Glomerular visceral epithelial cell (primary cell): Measurements from ENCODE around the gene TEDC2.

Experiments
- DNase-seq: peaks from one replicate; pipeline ENCODE4 v3.0.0-alpha.2; 2016; ENCODE audit errors: extremely low spot score

The TEDC2 gene

DNA sequence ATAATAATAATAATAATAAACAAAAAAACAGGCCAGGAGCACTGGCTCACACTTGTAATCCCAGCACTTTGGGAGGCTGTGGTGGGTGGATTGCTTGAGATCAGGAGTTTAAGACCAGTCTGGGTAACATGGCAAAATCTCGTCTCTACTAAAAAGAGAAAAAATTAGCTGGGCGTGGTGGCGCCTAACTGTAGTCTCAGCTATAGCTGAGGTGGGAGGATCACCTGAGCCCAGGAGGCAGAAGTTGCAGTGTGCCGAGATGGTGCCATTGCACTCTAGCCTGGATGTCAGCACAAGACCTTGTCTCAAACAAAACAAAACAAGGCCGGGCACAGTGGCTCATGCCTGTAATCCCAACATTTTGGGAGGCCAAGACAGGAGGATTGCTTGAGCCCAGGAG lies 35.1 kb downstream of the TEDC2 start:
- DNase-seq, result no peak

DNA sequence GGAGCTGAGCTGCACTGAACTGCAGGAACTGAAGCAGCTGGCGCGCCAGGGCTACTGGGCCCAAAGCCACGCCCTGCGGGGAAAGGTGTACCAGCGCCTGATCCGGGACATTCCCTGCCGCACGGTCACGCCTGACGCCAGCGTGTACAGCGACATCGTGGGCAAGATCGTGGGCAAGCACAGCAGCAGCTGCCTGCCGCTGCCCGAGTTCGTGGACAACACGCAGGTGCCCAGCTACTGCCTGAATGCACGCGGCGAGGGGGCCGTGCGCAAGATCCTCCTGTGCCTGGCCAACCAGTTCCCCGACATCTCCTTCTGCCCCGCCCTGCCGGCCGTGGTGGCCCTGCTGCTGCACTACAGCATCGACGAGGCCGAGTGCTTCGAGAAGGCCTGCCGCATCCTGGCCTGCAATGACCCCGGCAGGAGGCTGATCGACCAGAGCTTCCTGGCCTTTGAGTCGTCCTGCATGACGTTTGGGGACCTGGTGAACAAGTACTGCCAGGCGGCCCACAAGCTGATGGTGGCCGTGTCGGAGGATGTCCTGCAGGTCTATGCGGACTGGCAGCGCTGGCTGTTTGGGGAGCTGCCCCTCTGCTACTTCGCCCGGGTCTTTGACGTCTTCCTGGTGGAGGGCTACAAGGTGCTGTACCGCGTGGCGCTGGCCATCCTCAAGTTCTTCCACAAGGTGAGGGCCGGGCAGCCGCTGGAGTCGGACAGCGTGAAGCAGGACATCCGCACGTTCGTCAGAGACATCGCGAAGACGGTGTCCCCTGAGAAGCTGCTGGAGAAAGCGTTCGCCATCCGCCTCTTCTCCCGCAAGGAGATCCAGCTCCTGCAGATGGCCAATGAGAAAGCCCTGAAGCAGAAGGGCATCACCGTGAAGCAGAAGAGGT lies 36.6 kb downstream of the TEDC2 start:
- no peak for DNase-seq

DNA sequence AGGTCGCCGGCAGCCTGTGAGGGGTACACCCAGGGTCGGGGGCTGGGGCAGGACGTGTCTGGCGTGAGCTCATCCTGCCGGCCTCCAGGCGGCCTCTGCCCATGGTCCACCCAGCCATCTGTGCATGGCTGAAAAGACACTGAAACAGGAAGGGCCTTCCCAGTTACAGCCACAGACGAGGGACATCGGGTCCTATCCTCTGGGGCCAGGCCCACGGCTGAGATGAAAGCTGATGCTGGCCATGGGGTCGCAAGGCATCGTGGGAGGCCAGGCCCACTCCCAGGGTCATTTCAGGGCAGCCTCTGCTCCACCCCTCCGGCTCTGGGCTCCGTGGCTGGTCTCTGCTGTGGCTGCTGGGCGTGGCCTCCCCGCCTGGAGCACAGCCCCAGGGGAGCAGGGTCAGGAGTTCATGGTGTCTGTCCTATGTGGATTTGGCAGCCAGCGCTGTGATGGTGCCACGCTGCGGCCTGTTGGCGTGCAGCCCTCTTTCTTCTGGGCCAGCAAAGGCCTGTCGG lies 37.3 kb downstream of the TEDC2 start:
- DNase-seq, result no peak

DNA sequence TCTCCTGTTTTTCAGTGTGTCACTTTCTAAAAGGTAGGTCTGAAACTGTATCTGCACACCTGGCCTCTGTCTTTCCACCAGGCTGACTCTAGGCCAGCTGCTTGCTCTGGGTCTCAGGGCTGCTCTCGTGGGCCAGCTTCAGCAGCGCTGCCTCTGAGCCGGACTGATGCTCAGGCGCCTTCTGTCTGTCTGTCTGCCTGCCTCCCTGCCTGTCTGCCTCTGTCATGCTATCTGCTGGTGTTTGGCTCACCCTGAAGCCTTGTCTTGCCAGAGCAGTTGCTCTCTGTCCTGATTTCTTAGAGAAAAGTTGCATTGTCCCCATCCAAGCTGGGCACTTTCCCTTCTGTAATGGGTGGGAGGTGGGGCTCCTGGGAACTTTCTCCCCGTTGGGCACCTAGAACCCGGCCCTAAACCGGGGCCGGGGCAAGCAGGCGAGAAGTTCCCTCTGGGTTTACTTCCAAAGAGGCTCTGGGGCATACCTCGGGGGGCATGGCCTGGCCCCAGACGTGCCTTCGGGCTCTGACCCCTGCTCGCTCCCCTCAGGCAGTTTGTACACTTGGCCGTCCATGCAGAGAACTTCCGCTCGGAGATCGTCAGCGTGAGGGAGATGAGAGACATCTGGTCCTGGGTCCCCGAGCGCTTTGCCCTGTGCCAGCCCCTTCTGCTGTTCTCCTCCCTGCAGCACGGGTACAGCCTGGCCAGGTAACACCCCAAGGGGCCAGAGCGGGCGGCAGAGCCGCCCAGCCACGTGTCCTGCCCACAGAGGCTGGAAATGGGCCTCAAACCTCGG lies 38.0 kb downstream of the TEDC2 start:
- no peak for DNase-seq

DNA sequence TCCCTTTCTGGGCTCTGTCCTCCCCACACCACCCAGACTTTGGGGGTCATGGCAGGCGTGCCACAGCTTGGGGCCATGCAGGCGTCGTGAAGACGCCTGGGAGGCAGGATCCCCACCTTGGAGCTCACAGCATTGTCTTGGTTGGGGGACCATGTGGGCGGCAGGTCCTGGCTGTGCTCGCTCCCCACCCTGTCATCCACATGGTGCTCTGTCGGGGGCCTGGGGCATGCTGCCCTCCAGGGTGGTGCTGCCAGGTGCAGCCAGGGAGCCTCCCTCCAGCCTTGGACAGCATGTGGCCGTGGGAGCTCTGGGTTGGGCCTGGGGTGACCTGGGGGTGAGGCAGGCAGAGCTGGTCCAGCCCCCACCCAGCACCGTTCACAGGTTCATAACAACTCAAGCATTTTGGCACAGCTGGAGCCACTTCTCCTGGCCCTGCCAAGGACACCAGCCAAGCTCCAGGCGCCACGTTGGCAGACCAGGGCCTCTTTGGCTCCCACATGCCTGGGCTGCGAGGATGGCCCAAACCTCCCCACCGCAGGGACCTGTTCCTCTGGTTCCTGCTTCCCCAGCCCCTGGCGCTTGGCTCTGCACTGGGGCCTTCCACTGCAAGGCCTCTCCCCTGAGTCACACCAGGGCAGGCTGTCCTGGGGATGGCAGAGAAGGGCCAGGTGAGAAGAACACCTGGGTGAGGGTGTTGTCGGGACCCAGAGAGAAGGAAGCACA lies 38.8 kb downstream of the TEDC2 start:
- no peak for DNase-seq

DNA sequence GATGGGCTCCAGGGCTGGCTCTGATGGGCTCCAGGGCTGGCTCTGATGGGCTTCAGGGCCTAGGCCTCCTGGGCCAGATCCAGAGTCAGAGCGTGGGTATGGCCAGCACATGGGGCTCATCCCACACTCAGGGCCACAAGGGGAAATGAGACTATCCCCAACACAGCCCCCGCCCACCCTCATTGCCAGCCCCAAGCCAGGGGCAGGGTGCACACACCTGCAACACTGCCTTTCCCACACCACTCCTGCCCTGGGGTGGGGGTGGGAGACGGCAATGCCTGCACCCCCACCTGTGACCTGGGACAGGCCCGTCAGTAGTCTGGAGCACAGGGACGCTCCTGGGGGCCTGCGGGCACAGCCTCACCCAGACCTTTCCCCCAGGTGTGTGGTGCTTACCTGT lies 39.5 kb downstream of the TEDC2 start:
- no peak for DNase-seq

DNA sequence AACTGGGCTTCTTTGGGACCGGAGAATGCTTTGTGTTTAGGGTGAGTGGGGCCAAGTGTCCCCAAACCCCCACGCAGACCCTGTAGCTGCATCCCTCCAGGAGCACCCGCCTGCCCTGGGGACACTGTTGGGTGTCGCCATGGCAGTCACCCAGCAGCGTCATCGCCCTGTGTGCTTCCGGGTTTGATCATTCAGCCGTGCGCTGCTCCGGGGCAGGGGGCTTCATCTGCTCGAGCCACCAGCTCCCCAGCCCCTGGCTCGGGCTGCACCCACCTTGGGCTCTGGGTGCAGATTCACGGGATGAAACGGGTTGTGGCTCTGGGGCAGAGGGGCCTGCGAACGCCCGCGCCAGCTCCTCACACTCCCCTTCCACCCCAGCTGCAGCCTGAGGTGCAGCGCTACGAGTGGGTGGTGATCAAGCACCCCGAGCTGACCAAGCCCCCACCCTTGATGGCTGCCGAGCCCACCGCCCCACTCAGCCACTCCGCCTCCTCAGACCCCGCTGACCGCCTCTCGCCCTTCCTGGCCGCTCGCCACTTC lies 40.1 kb downstream of the TEDC2 start:
- no peak for DNase-seq

DNA sequence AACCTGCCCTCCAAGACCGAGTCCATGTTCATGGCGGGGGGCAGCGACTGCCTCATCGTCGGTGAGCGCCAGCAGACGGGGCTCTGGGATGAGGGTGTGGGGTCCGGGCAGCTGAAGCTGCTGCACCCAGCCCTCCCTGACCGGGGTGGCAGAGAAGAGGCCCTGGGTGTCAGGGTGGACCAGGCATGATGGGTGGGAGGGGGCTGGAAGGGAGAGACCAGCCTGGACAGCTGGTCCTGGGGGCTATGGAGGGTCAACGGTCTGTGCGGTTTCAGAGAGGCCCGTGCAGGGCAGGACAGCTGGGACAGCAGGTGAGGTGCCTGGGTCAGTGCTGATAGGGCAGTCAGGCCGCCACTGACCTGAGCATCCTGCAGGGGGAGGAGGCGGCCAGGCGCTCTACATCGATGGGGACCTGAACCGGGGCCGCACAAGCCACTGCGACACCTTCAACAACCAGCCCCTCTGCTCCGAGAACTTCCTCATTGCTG lies 40.6 kb downstream of the TEDC2 start:
- no peak for DNase-seq

DNA sequence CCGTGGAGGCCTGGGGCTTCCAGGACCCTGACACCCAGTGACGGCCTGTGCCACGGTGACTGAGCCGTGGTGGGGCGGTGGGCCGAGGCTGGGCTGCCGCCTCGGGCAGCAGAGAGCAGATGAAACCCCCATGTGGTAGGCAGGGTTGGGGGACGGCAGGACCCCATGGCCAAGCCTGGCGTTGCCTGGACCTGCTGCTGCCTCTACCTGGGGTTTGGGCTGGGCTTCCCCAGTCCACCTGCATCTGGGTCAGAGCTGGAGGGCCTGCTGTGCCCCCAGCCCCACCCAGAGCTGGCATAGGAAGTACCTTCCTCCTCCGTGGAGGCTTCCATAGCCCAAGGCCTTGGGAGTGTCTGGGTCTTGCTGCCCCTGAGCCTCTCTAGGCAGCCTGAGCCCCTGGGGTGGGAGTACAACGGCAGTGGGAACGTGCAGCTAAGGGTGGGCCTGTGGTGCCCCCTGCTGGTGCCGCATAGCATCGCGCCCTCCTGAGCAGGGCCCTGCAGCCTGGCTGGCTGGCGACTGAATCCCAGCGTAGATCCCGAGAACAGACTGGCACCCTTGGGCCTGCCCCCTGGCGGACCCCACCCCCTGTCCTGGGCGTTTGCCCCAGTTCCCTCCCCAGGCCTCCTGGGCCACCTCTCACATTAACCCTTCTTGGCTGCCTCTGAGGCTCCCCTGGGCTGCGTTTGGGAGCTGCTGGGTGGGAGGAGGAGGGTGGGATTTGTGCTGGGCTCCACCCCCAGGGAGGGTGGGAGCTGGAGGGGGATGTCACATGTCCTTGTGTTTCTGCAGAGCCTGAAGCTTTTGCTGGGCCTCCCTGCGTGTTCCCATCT lies 41.2 kb downstream of the TEDC2 start:
- DNase-seq, result peak; percentile 83

DNA sequence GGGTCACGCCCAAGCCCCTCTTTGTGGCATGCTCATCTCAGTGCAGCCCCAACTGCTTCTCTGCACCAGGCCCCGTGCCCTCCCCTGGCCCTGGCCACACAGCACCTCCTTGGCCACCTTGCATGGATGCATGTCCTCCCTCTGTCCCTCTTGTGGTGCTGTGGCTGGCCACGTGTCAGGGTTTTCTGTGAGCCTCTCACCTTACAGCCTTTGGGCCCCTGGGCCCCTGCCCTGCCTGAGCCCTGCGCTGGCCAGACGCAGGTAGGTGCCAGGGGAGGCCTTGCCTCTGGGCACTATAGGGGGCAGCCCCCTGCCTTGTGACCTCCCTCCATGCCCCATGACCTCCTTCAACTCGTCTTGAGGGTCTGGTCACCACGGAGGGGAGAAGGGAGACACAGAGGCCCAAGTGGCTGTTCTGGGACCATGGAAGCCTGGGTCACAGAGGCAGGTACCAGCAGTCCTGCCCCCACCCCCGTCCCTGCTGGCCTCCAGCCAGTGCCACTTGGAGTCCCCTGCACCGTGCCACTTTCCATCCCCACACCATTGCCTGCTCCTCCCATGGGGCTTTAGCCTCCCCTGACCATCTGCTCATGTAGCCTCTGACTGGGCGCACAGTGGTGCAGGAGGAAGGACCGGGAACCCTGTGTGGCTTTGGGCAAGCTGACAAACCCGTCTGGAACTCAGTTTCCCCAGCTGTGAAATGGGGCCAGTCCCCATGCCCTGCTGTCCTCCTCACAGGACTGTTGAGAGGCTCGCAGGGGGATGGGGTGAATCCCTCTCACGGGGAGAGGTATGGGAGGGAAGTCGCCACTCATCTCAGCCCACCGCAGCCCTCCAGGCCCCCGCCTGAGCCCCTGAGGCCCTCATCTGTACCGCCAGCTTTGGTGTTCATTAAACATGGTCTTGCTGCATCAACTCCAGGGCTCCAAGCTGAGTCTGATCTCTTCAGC lies 42.3 kb downstream of the TEDC2 start:
- no peak for DNase-seq

DNA sequence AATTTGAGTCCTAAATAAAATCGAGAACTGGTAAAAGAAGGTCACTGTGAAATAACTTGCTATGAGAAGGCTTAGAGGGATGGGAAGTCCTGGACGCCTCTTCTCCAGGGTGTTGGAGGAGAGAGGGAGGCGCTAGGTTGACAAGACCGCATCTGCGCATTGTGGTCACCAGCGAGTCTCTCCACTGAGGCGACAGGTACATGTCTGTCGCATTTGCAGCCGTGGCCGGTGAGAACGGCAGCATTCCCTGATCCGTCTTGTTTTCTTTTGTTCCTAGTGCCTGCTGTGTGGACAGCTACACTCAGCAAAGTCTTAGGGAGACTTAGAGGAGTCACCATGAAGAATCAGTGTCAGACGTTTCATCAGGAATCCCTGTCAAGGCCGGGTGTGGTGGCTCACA lies 45.8 kb downstream of the TEDC2 start:
- DNase-seq, result no peak

DNA sequence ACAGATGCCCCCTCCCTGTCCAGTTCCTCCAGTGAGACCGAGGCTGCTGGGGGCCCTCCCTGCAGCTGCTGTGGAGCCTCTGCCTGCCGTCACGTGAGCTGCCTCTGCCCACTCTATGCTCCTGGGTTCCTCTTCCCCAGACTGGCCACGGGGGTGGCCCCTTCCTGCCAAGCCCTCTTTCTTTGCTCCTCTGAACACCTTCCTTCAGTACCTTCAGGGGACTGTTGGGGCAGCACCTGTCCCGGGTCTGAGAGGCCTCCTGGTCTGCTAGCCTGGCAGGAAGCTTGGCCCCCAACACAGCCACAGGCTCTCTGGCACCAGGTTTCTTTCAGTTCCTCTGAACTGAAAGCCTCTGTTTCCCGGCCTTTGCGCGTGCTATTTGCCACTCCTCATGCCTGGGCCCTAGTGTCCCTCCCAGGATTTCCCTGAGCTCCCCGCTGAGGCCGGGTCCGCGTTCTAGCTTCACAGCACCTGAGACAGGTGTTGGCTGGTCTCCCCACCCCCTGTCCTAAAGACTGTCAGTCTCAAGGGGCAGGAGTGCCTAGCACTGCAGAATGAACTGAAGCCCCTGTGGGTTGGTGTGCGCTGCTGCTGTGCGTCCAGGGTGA lies 47.2 kb downstream of the TEDC2 start:
- DNase-seq, result no peak

DNA sequence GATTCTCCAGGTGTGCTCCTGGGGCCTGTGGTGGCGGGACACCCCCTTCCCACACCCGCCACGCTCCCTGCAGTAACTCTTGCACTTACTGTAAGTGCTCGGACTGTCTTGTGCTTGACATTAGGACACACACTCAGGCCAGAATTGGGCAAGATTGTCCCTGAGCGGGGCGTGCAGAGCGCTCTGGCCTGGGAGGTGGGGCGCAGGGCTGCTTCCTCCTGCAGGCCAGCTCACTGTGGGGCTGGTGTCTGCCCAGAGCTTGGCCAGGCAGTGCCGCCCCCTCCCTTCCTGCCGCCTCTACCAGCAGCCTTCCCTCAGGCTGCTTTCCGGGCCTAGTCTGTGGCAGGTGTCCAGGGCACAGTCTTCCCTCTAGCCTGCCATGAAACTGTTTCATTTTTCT lies 47.8 kb downstream of the TEDC2 start:
- DNase-seq, result no peak

DNA sequence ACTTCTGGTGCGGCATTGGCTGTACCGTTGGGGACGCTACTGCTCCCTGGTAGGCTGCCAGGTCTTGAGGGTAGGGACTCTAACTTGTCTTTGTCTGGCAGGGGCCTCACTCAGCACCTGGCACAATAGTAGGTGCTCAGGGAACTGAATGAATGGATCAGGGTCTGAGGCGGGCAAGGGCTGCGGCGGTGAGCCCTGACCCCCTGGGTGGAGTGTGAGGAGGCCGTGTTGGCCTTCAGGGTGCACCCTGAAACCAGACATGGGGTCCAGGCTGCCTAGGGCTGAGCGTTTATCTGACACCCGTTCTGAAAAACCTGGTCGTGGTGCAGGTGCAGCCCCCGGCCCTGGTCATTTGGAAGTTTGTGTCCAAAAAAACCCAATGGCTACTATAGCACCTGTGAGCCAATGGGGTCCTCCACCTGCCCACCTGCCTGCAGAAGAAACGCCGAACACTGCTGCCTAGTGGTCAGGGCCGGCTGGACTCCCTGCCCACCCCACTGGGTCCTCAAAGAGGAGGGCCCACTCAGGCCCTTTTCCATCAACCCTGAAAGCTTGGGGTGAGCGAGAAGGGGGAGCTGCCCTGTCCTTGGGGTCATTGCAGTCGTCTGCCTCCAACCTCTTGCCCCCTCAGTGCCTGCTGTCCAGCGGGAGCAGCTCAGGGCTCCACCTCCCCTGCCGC lies 49.0 kb downstream of the TEDC2 start:
- DNase-seq, result no peak

DNA sequence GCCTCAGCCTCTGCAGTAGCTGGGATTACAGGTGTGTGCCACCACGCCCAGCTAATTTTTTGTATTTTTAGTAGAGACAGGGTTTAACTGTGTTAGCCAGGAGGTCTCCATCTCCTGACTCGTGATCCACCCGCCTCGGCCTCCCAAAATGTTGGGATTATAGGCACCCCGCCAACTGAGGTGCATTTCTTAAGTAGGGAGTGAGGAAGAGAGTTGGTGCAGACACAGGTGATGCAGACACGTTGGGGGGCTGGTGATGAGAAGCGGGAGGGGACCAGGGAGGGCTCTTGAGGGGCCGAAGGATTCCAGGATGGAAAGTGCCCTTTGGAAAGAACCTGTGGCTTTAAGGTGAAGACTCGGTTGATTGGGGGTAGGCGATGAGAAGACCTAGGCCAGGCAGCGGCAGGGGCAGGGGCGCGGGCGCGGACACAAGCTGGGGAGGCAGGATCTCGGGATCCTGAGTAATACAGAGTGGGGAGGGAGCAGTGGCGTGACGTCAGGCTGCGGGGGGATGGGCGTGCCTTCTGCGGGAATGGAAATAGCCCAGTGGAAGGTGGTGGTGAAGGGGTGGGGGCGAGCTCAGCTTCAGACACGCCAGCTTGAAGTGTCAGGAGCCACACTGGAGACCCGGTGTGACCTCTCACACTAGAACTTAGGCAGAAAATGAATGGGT lies 51.4 kb downstream of the TEDC2 start:
- DNase-seq, result peak; percentile 32

DNA sequence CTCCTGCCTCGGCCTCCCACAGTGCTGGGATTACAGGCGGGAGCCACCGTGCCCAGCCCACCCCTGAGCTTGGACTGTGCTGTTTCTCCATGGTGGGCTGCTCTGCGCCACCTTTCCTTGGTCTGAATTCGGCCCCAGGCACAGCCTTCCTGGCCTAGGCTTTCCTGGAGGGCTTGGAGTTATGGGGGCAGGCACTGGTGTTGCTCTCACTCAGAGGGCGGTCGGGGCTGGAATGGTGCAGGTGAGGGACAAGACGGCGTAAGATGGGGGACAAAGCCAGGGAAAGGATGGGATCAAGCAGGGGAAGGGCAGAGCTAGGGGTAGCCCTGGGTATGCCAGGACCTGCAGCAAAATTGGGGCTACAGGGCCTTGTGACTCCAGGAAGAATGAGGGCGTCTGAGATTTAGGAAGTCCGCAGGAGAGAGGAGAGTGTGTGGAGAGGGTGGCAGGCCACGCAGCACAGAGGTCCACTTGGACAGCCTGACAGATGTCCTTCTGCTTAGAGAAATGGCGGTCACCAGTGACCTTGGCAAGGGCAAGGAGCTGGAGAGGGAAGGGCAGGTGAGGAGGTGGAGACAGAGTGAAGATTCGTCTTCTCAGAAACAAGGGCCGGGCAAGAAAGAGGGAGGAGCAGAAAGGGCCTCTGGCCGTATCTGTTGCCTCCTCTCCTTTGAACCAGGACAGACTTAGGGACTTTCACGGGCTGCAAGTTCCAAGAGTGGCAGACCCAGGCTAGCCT lies 52.3 kb downstream of the TEDC2 start:
- DNase-seq, result no peak

DNA sequence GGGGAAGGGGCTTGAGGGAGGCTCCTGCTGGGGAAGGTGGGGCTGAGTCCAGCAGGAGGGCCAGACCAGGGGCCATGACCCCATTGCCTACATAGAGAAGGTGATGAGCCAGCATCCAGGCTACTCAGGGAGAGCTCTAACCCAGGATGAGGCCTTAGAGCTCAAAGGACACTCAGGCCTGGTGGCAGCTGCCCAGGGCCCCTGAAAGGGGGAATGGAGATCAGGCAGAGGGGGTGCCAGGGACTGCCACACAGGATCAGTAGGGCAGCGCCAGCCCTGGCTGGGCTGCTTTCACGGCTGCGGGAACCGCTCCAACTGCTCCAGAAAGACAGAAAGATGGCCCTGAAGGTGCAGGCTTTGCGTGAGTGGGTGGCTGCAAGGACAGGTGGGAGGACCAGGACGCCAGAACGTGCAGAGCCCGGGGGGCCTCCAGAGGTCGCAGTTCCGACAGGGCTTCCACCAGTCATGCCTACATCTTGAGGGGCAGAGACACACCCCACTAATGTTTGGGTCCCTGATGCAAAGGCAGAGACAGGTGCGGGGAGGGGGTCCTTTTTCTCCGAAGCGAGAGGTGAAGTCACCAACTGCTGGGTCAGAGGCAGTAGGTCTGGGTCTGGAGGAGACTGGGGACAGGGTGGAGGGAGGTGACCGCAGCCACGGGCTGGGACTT lies 53.0 kb downstream of the TEDC2 start:
- no peak for DNase-seq
